Testis (tissue), 2 donors: ENCODE results near the gene PSMF1.

ENCODE experiments used
- CTCF ChIP-seq, 3 experiments: fragments of 450-650 bp in 2 of 3; fragments of 200-600 bp in 1 of 3; sonication (generic) in 1 of 3; IDR thresholded peaks; one replicate each; pipeline ENCODE4 v1.5.1; 2016 to 2019; ENCODE audit warnings: antibody characterized with exemption in 3 of 3, mild to moderate bottlenecking in 2 of 3, moderate library complexity in 1 of 3
- POLR2A ChIP-seq: fragments of 450-650 bp; IDR thresholded peaks from one replicate; pipeline ENCODE4 v1.6.1; 2017; ENCODE audit warnings: antibody characterized with exemption, mild to moderate bottlenecking, moderate library complexity

GRCh38 chr20:1130058-1130694 lies 11.8 kb downstream of the PSMF1 start:
- no peak for TF ChIP-seq CTCF (IDR thresholded peaks at IDR 0.05)
- no peak for TF ChIP-seq POLR2A
